Measurements from ENCODE around the gene FOXP1. TPM values are rescaled to one million over a fixed set of nuclear protein-coding genes. Genes with fewer than 3 reads are reported as not detected.

Gene FOXP1
- total RNA-seq, 2 donors from 2014 or later = 41.7 to 94.3 TPM

- H3K27ac ChIP-seq (ENCODE audit: low read depth, low read length) = no peak overlapping the region
- peaks cover 16% of the 10 kb centered on the region for H3K9me3 Mint-ChIP-seq
- no peak overlapping the region for H3K9ac ChIP-seq (ENCODE audit: extremely low read depth, low read length, poor library complexity, severe bottlenecking)
- no peaks in the 10 kb centered on the region for H3K36me3 ChIP-seq (ENCODE audit: control insufficient read depth, insufficient read depth, low read length)
- H3K4me1 ChIP-seq (ENCODE audit: control insufficient read depth, insufficient read depth, low read length) = peaks cover 8% of the 10 kb centered on the region
- H3K27me3 ChIP-seq (ENCODE audit: control insufficient read depth, insufficient read depth, low read length, poor library complexity, severe bottlenecking) = no peaks in the 10 kb centered on the region
- H3K4me3 ChIP-seq (ENCODE audit: low read length) = no peak overlapping the region
- peaks cover 35% of the 10 kb centered on the region for H3K36me3 Mint-ChIP-seq (ENCODE audit: low read depth)
- WGBS, 2 experiments (ENCODE audit: insufficient coverage in 1 of 2, insufficient read length in 1 of 2) = 89 to 100% methylated on average over 1 to 8 of the region's 9 CpGs
- peaks cover 42% of the 10 kb centered on the region for H3K4me1 Mint-ChIP-seq
- H3K4me3 Mint-ChIP-seq = no peak overlapping the region
- no peak for TF ChIP-seq CTCF (conservative IDR thresholded peaks at IDR 0.05)
- H3K27ac Mint-ChIP-seq = no peak overlapping the region
- peaks cover 17% of the 10 kb centered on the region for H3K9me3 ChIP-seq (ENCODE audit: control insufficient read depth, low read length)
- DNase-seq = no peak
- no peaks in the 10 kb centered on the region for H3K27me3 Mint-ChIP-seq (ENCODE audit: insufficient read depth)
Measured at GRCh38 chr3:71492974-71493771, 90.4 kb downstream of the FOXP1 start.

- Mint-ChIP-seq H3K36me3 (ENCODE audit: low read depth) (peaks cover 35% of the 10 kb centered on the region), H3K27me3 (ENCODE audit: insufficient read depth) (no peaks in the 10 kb centered on the region), H3K4me1 (peaks cover 36% of the 10 kb centered on the region), H3K9me3 (peaks cover 16% of the 10 kb centered on the region), H3K4me3 (no peak overlapping the region), H3K27ac (no peak overlapping the region)
- no peak for TF ChIP-seq CTCF (conservative IDR thresholded peaks at IDR 0.05)
- H3K9me3 ChIP-seq (ENCODE audit: control insufficient read depth, low read length) = peaks cover 17% of the 10 kb centered on the region
- no peak overlapping the region for H3K4me3 ChIP-seq (ENCODE audit: low read length)
- no peaks in the 10 kb centered on the region for H3K36me3 ChIP-seq (ENCODE audit: control insufficient read depth, insufficient read depth, low read length)
- no peaks in the 10 kb centered on the region for H3K27me3 ChIP-seq (ENCODE audit: control insufficient read depth, insufficient read depth, low read length, poor library complexity, severe bottlenecking)
- no peak overlapping the region for H3K9ac ChIP-seq (ENCODE audit: extremely low read depth, low read length, poor library complexity, severe bottlenecking)
- no peak for DNase-seq
- H3K27ac ChIP-seq (ENCODE audit: low read depth, low read length) = no peak overlapping the region
- H3K4me1 ChIP-seq (ENCODE audit: control insufficient read depth, insufficient read depth, low read length) = peaks cover 4% of the 10 kb centered on the region
Measured at GRCh38 chr3:71492566-71492965, 91.0 kb downstream of the FOXP1 start.

- 88 to 91% methylated on average over 4 to 9 of the region's 9 CpGs for WGBS, 2 experiments (ENCODE audit: insufficient coverage in 1 of 2, insufficient read length in 1 of 2)
- Histone ChIP-seq H3K4me3 (ENCODE audit: low read length) (peak overlapping the region; percentile 48), H3K4me1 (ENCODE audit: control insufficient read depth, insufficient read depth, low read length) (peaks cover 4% of the 10 kb centered on the region), H3K36me3 (ENCODE audit: control insufficient read depth, insufficient read depth, low read length) (no peaks in the 10 kb centered on the region), H3K27ac (ENCODE audit: low read depth, low read length) (no peak overlapping the region), H3K9ac (ENCODE audit: extremely low read depth, low read length, poor library complexity, severe bottlenecking) (no peak overlapping the region), H3K27me3 (ENCODE audit: control insufficient read depth, insufficient read depth, low read length, poor library complexity, severe bottlenecking) (no peaks in the 10 kb centered on the region), H3K9me3 (ENCODE audit: control insufficient read depth, low read length) (peaks cover 17% of the 10 kb centered on the region)
- no peak overlapping the region for H3K27ac Mint-ChIP-seq
- peaks cover 22% of the 10 kb centered on the region for H3K4me1 Mint-ChIP-seq
- H3K4me3 Mint-ChIP-seq = no peak overlapping the region
- H3K36me3 Mint-ChIP-seq (ENCODE audit: low read depth) = peaks cover 35% of the 10 kb centered on the region
- peaks cover 16% of the 10 kb centered on the region for H3K9me3 Mint-ChIP-seq
- TF ChIP-seq CTCF (conservative IDR thresholded peaks at IDR 0.05) = no peak
- H3K27me3 Mint-ChIP-seq (ENCODE audit: insufficient read depth) = no peaks in the 10 kb centered on the region
- DNase-seq = no peak
Measured at GRCh38 chr3:71491154-71491752, 92.3 kb downstream of the FOXP1 start.
